Measurements from ENCODE around the gene INTS1. TPM values are rescaled to one million over a fixed set of nuclear protein-coding genes. Genes with fewer than 3 reads are reported as not detected.

INTS1 gene
- polyA plus RNA-seq, 3 donors, result 5.5 to 64.3 (median 7.3) TPM

- no peak for TF ChIP-seq CTCF (IDR thresholded peaks at IDR 0.05)
- Mint-ChIP-seq H3K27ac (no peak overlapping the region), H3K4me3 (no peak overlapping the region), H3K27me3 (ENCODE audit: low read depth in 3 of 3) (no peaks in the 10 kb centered on the region), H3K36me3 (peaks cover 3 to 17% of the 10 kb centered on the region in 2 donors), H3K9me3 (peaks cover 0 to 2% (median 0%) of the 10 kb centered on the region in 7 donors), H3K4me1 (peaks cover 4% of the 10 kb centered on the region)
- Histone ChIP-seq H3K36me3 (replicated peaks in 1 of 2; ENCODE audit: control insufficient read depth in 1 of 2, insufficient read depth in 2 of 2, low read length in 2 of 2) (peaks cover 14 to 17% of the 10 kb centered on the region in 2 donors), H3K4me3 (replicated peaks in 1 of 3; ENCODE audit: low read depth in 2 of 3, low read length in 3 of 3) (no peak overlapping the region), H4K20me1 (ENCODE audit: insufficient read depth, low read length) (peaks cover 26% of the 10 kb centered on the region), H3K4me2 (replicated peaks; ENCODE audit: extremely low read depth, low read length, poor library complexity, severe bottlenecking) (no peak overlapping the region), H3K9ac (ENCODE audit: insufficient read depth, low read length, poor library complexity, severe bottlenecking) (no peak overlapping the region), H3K9me3 (replicated peaks in 1 of 2; ENCODE audit: control insufficient read depth in 1 of 2, insufficient read depth in 1 of 2, low read length in 2 of 2) (no peaks in the 10 kb centered on the region), H3K79me2 (ENCODE audit: insufficient read depth, low read length) (no peaks in the 10 kb centered on the region), H3K4me1 (ENCODE audit: control insufficient read depth in 1 of 2, insufficient read depth in 2 of 2, low read length in 2 of 2) (no peaks in the 10 kb centered on the region), H2AFZ (ENCODE audit: insufficient read depth, low read depth, low read length, poor library complexity, severe bottlenecking) (no peak overlapping the region), H3K27ac (ENCODE audit: low read depth in 1 of 2, low read length in 2 of 2) (no peak overlapping the region), H3K27me3 (ENCODE audit: control insufficient read depth in 2 of 2, insufficient read depth in 2 of 2, low read length in 2 of 2) (no peaks in the 10 kb centered on the region)
- WGBS (ENCODE audit: insufficient coverage), result 90% methylated on average over 34 of the region's 41 CpGs
- DNase-seq, result no peak
- intact Hi-C loops (cut with micrococcal nuclease), result no loop called here
These were observed 43.0 kb upstream of the INTS1 start for GRCh38 chr7:1546909-1547776.

- Histone ChIP-seq H3K4me2 (replicated peaks; ENCODE audit: extremely low read depth, low read length, poor library complexity, severe bottlenecking) (no peak overlapping the region), H4K20me1 (ENCODE audit: insufficient read depth, low read length) (peaks cover 34% of the 10 kb centered on the region), H3K4me3 (replicated peaks in 1 of 3; ENCODE audit: low read depth in 2 of 3, low read length in 3 of 3) (no peak overlapping the region), H3K27me3 (ENCODE audit: control insufficient read depth in 2 of 2, insufficient read depth in 2 of 2, low read length in 2 of 2) (no peaks in the 10 kb centered on the region), H3K4me1 (ENCODE audit: control insufficient read depth in 1 of 2, insufficient read depth in 2 of 2, low read length in 2 of 2) (no peaks in the 10 kb centered on the region), H3K9ac (ENCODE audit: insufficient read depth, low read length, poor library complexity, severe bottlenecking) (no peak overlapping the region), H3K9me3 (replicated peaks in 1 of 2; ENCODE audit: control insufficient read depth in 1 of 2, insufficient read depth in 1 of 2, low read length in 2 of 2) (no peaks in the 10 kb centered on the region), H2AFZ (ENCODE audit: insufficient read depth, low read depth, low read length, poor library complexity, severe bottlenecking) (no peak overlapping the region), H3K79me2 (ENCODE audit: insufficient read depth, low read length) (no peaks in the 10 kb centered on the region), H3K27ac (ENCODE audit: low read depth in 1 of 2, low read length in 2 of 2) (no peak overlapping the region), H3K36me3 (replicated peaks in 1 of 2; ENCODE audit: control insufficient read depth in 1 of 2, insufficient read depth in 2 of 2, low read length in 2 of 2) (peaks cover 22 to 25% of the 10 kb centered on the region in 2 donors)
- no peak overlapping the region for H3K27ac Mint-ChIP-seq
- peaks cover 6 to 23% of the 10 kb centered on the region in 2 donors for H3K36me3 Mint-ChIP-seq
- WGBS (ENCODE audit: insufficient coverage), result 92% methylated on average over 27 of the region's 28 CpGs
- TF ChIP-seq CTCF (IDR thresholded peaks at IDR 0.05), result no peak
- H3K4me3 Mint-ChIP-seq, result no peak overlapping the region
- H3K9me3 Mint-ChIP-seq, result peaks cover 0 to 2% (median 0%) of the 10 kb centered on the region in 7 donors
- DNase-seq, result no peak
- intact Hi-C loops (cut with micrococcal nuclease), result no loop called here
- H3K4me1 Mint-ChIP-seq, result peaks cover 4% of the 10 kb centered on the region
- no peaks in the 10 kb centered on the region for H3K27me3 Mint-ChIP-seq (ENCODE audit: low read depth in 3 of 3)
These were observed 42.2 kb upstream of the INTS1 start for GRCh38 chr7:1546274-1546908.
